ENCODE results near the gene RUFY3. TPM values are rescaled to one million over a fixed set of nuclear protein-coding genes. Genes with fewer than 3 reads are reported as not detected.
A peak's percentile ranks its signal among the peaks of the same experiment; 100 is the strongest.

RUFY3 gene
- polyA plus RNA-seq, 2 of the 4 experiments (the other 2 are of a cell fraction): 8.1 to 20.8 TPM

DNA sequence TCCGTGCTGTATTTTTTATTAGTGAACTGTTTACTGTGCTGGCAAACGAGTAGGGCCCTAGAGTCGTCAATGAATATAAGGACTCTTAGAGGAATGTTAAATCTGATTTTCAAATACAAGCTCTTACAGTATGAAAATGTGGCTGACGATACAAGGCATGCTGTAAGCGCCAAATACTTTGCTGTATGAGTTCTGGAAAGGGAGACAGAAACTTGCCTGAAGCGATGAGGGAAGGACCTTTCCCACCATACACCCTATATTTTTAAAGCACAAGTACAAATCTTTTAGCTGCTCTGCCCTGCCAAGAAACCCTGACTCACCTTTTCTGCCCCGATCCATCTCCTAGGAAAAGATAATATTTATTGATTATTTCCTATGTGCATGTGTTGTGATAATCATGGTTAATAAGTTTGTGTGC lies 15.7 kb upstream of the RUFY3 start (continued):
- no peak for TF ChIP-seq PHF8 (IDR thresholded peaks at IDR 0.05; ENCODE audit: borderline replicate concordance, low read depth)
- TF ChIP-seq GATA3 (IDR thresholded peaks at IDR 0.05; ENCODE audit: borderline replicate concordance): no peak
- TF ChIP-seq RAD21 (conservative IDR thresholded peaks at IDR 0.05 in 1 of 2, IDR thresholded peaks at IDR 0.05 in 1 of 2): no peak
- no peak for TF ChIP-seq HOXA7 (CRISPR knock-in tag; IDR thresholded peaks at IDR 0.05)

DNA sequence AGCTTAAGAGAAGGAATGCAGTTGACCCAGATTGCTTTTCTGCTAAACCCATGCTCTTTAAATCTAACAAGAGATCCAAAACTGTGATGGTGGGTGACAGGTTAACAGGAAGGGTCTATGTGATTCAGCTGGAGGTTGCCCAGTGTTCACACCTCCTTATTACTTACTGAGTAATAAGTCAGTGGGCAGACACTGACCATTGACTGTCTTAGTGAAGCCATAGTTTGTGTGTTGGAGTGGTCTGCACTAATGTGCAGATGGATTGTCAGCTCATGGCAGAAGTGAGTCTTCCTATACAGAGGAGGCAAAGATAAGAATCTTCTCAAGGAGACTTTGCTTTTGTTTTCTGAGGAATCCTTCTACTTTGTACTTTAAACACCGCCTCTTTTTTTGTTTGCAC lies 15.2 kb upstream of the RUFY3 start:
- DNase-seq (ENCODE audit: low read depth in 1 of 2, low spot score in 1 of 2) (no peak), ATAC-seq (no peak), FAIRE-seq (no peak)
- peak overlapping the region; percentile 87 for H3K4me2 ChIP-seq
- CTCF ChIA-PET: interaction anchor here (1.0 kb wide), 2 partner anchors 16 to 55 kb away, joined by 3 read pairs; no protein-coding TSS in a partner anchor
- 96% methylated on average over 1 of the region's 1 CpG for WGBS (ENCODE audit: missing lambda C conversion rate)
- POLR2A ChIA-PET: interaction anchor here (1.3 to 2.0 kb wide), 4 partner anchors 8 to 195 kb away, joined by 4 to 7 read pairs (median 6); partner anchors contain the start of genes MOB1B and RUFY3
- H3K4me3 ChIP-seq: peak overlapping the region; percentile 98
- no peak for TF ChIP-seq RCOR1 (IDR thresholded peaks at IDR 0.05; ENCODE audit: low read depth, low read length)
- no peak for TF ChIP-seq ZC3H11A (IDR thresholded peaks at IDR 0.05)
- no peak for TF ChIP-seq EHMT2 (IDR thresholded peaks at IDR 0.05; ENCODE audit: low read depth)
- TF ChIP-seq HEYL (CRISPR knock-in tag; IDR thresholded peaks at IDR 0.05): no peak
- TF ChIP-seq RAD21 (conservative IDR thresholded peaks at IDR 0.05 in 1 of 2, IDR thresholded peaks at IDR 0.05 in 1 of 2): no peak
- no peak for TF ChIP-seq FOSB (CRISPR knock-in tag; IDR thresholded peaks at IDR 0.05)
- TF ChIP-seq NR3C1 (IDR thresholded peaks at IDR 0.05): no peak
- no peak for TF ChIP-seq KDM1A (IDR thresholded peaks at IDR 0.05; ENCODE audit: low read depth)
- TF ChIP-seq POLR2AphosphoS2 (conservative IDR thresholded peaks at IDR 0.05; ENCODE audit: low read length): no peak
- TF ChIP-seq, protein P1, sequence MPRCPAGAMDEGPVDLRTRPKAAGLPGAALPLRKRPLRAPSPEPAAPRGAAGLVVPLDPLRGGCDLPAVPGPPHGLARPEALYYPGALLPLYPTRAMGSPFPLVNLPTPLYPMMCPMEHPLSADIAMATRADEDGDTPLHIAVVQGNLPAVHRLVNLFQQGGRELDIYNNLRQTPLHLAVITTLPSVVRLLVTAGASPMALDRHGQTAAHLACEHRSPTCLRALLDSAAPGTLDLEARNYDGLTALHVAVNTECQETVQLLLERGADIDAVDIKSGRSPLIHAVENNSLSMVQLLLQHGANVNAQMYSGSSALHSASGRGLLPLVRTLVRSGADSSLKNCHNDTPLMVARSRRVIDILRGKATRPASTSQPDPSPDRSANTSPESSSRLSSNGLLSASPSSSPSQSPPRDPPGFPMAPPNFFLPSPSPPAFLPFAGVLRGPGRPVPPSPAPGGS (IDR thresholded peaks at IDR 0.05): no peak
- peak overlapping the region; percentile 95 to 98; a peak in 5 of 6 replicates for H3K27ac ChIP-seq
- H3K9me3 ChIP-seq: no peaks in the 10 kb centered on the region
- H3K4me1 ChIP-seq: peaks cover 35% of the 10 kb centered on the region

DNA sequence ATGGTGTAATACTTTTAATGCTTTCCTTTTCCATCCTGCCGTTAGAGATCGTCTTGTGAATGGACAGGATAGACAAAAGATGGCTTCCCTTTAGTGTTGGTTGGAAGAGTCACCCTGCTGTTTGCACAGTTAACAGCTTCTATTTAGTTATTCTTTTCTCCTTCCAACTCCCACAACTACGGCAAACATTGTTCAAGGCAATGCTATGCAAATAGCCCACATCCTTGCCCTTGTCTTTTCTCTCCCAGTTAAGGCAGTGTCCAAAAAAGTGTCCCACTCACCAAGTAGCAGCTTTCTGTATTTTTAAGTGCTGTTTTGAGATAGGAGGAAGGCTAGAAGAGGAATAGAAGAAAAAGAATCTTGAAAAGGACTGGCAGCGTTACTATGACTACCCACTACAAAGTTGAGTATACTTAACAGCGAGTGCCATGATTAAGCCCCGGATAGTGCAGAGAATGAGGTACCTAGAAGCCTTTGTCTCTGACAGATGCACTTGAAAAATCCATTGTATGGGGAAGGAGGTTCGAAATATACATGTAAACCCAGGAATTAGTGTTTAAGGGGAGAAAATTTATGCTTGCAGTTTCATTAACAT lies 12.1 kb upstream of the RUFY3 start:
- POLR2A ChIA-PET: no interaction called here
- Histone ChIP-seq H3K27ac (peak overlapping the region in 1 of 2 experiments; percentile 63; a peak in 3 of 6 replicates), H3K9me3 (no peaks in the 10 kb centered on the region), H3K4me3 (no peak overlapping the region), H3K4me1 (peaks cover 41% of the 10 kb centered on the region), H3K4me2 (peak overlapping the region; percentile 66)
- peak in 1 of 2 experiments; percentile 37 for DNase-seq (ENCODE audit: low read depth in 1 of 2, low spot score in 1 of 2)
- no peak for FAIRE-seq
- CTCF ChIA-PET: no interaction called here
- TF ChIP-seq, protein P1 (IDR thresholded peaks at IDR 0.05): no peak
- no peak for TF ChIP-seq BHLHE40 (IDR thresholded peaks at IDR 0.05; ENCODE audit: low read depth, low read length)
- no peak for TF ChIP-seq RFX5 (IDR thresholded peaks at IDR 0.05)
- no peak for TF ChIP-seq EHF (CRISPR knock-in tag; IDR thresholded peaks at IDR 0.05)
- TF ChIP-seq, protein P2, sequence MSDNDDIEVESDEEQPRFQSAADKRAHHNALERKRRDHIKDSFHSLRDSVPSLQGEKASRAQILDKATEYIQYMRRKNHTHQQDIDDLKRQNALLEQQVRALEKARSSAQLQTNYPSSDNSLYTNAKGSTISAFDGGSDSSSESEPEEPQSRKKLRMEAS (IDR thresholded peaks at IDR 0.05): no peak
- TF ChIP-seq FOSB (CRISPR knock-in tag; IDR thresholded peaks at IDR 0.05): no peak
- TF ChIP-seq JUN (IDR thresholded peaks at IDR 0.05): no peak
- no peak for TF ChIP-seq TFCP2L1 (CRISPR knock-in tag; IDR thresholded peaks at IDR 0.05)
- TF ChIP-seq PHF8 (IDR thresholded peaks at IDR 0.05; ENCODE audit: borderline replicate concordance, low read depth): no peak
- TF ChIP-seq NFE2L2 (conservative IDR thresholded peaks at IDR 0.05; ENCODE audit: low read length): no peak
- TF ChIP-seq TP53 (CRISPR knock-in tag; IDR thresholded peaks at IDR 0.05): no peak
- TF ChIP-seq ESRRA (IDR thresholded peaks at IDR 0.05; ENCODE audit: borderline replicate concordance, low read length): no peak
- no peak for TF ChIP-seq HDAC2 (IDR thresholded peaks at IDR 0.05)
- TF ChIP-seq HOXB13 (CRISPR knock-in tag; IDR thresholded peaks at IDR 0.05; ENCODE audit: low read depth): no peak
- 48% methylated on average over 7 of the region's 7 CpGs for WGBS (ENCODE audit: missing lambda C conversion rate)
- peak in 1 of 2 experiments; percentile 17; a peak in 3 of 6 replicates for ATAC-seq
